NCI-H2196 treated with DMSO at 0.1 percent for 48 hours (cell line): Measurements from ENCODE around the gene WBP1.
"Not testable (repeated sequence)": the region's sequence is repeated elsewhere in the genome, so short reads cannot be mapped to it uniquely, and the experiment has no call there.

ENCODE experiments used
- DNase-seq: peaks from one replicate; lab custom pipeline; 2025; ENCODE audit not compliant: unreplicated experiment; lab: John Stamatoyannopoulos, UW

The WBP1 gene

GRCh38 chr2:74458132-74458937 is at the start of gene WBP1:
Gene WBP1 (plus strand): TSS chr2:74458438. CDS start chr2:74458603, 165 bp downstream.
- peak; percentile 88 for DNase-seq

- no peak for DNase-seq
Observed at GRCh38 chr2:74413001-74413698, 45.1 kb upstream of the WBP1 start.

- no peak for DNase-seq
Observed at GRCh38 chr2:74414441-74414840, 43.8 kb upstream of the WBP1 start.

- no peak for DNase-seq
Observed at GRCh38 chr2:74414881-74415761, 43.1 kb upstream of the WBP1 start.

GRCh38 chr2:74415762-74416395 is 42.4 kb upstream of the WBP1 start:
- no peak for DNase-seq

GRCh38 chr2:74416778-74417177 is 41.5 kb upstream of the WBP1 start:
- DNase-seq: no peak

GRCh38 chr2:74417197-74417596 is 41.0 kb upstream of the WBP1 start:
- DNase-seq: no peak

- no peak for DNase-seq
Observed at GRCh38 chr2:74417763-74418162, 40.5 kb upstream of the WBP1 start.

- DNase-seq: no peak
Observed at GRCh38 chr2:74418312-74418711, 39.9 kb upstream of the WBP1 start.

- no peak for DNase-seq
Observed at GRCh38 chr2:74419345-74419744, 38.9 kb upstream of the WBP1 start.

GRCh38 chr2:74420006-74420405 is 38.2 kb upstream of the WBP1 start:
- no peak for DNase-seq

GRCh38 chr2:74420443-74421103 is 37.7 kb upstream of the WBP1 start:
- not testable (repeated sequence) for DNase-seq

- peak; percentile 65 for DNase-seq
Observed at GRCh38 chr2:74421221-74421870, 36.9 kb upstream of the WBP1 start, which contains the start of the genes C2orf81 and WDR54. Gene C2orf81 (minus strand): TSS chr2:74421619. CDS start chr2:74421560, 59 bp downstream. Gene WDR54 (plus strand): TSS chr2:74421730. CDS start chr2:74422154, 424 bp downstream.

- DNase-seq: no peak
Observed at GRCh38 chr2:74423231-74424095, 34.8 kb upstream of the WBP1 start.

- no peak for DNase-seq
Observed at GRCh38 chr2:74424139-74424992, 33.9 kb upstream of the WBP1 start.

GRCh38 chr2:74424995-74425406 is 33.2 kb upstream of the WBP1 start:
- DNase-seq: no peak

GRCh38 chr2:74425523-74425922 is 32.7 kb upstream of the WBP1 start:
- DNase-seq: no peak
